AG04450 (cell line): Measurements from ENCODE around the gene SIGLEC15. TPM values are rescaled to one million over a fixed set of nuclear protein-coding genes. Genes with fewer than 3 reads are reported as not detected.

ENCODE experiments used
- CTCF ChIA-PET: fragments of 300-600, 350-600 bp; formaldehyde crosslinking; extraction: SDS; loops from one replicate; lab custom pipeline; 2022; ENCODE audit warnings: antibody characterized with exemption, inconsistent platforms; lab: Charles Lee
- POLR2A ChIA-PET: fragments of 350-600 bp; formaldehyde crosslinking; extraction: SDS; loops from one replicate; lab custom pipeline; 2021; ENCODE audit warnings: antibody characterized with exemption, inconsistent platforms; lab: Yijun Ruan, JAX
- DNase-seq: peaks from one replicate; pipeline ENCODE4 v3.0.0-alpha.2; 2011; ENCODE audit warnings: low read depth, low spot score
- H3K27ac ChIP-seq: one replicate; pipeline ENCODE4 v1.5.1; 2012; ENCODE audit warnings: low read depth, low read length, control low read depth
- H3K27me3 ChIP-seq: one replicate; pipeline ENCODE4 v1.6.0; 2012; ENCODE audit warnings: low read length; ENCODE audit not compliant: control insufficient read depth, insufficient read depth
- H3K4me3 ChIP-seq: 2 replicates; pipeline ENCODE4 v1.5.1; 2011; ENCODE audit warnings: mild to moderate bottlenecking, low read depth, low read length, control low read depth
- H3K9me3 ChIP-seq: 2 replicates; pipeline ENCODE4 v1.5.1; 2012; ENCODE audit warnings: low read length; ENCODE audit not compliant: control insufficient read depth, insufficient read depth
- CTCF ChIP-seq: IDR thresholded peaks from 2 replicates; pipeline ENCODE4 v1.5.1; 2011; ENCODE audit warnings: low read depth, low read length, control low read depth, inconsistent platforms
- polyA plus RNA-seq: library from polyadenylated mRNA; depleted of rRNA; stranded (reverse); fragments of >200 nt; gene quantifications from 2 replicates; pipeline ENCODE4 v1.2.3, GENCODE V29; 2011

SIGLEC15 gene
- polyA plus RNA-seq, 1 experiment: 1.6 TPM

- no peak for DNase-seq
- ChIA-PET CTCF (no interaction called here), POLR2A (interaction anchor here (0.8 to 1.1 kb wide), 2 partner anchors 10 to 14 kb away, joined by 4 read pairs; no protein-coding TSS in a partner anchor)
- no peak overlapping the region for H3K4me3 ChIP-seq
- no peak for TF ChIP-seq CTCF
- H3K27ac ChIP-seq: peak overlapping the region; percentile 86
- no peaks in the 10 kb centered on the region for H3K27me3 ChIP-seq
- H3K9me3 ChIP-seq: no peaks in the 10 kb centered on the region; the same call in 1 of the 2 replicates
Observed at GRCh38 chr18:45792506-45793263, 32.8 kb upstream of the SIGLEC15 start.

- Histone ChIP-seq H3K4me3 (no peak overlapping the region), H3K9me3 (no peaks in the 10 kb centered on the region), H3K27me3 (no peaks in the 10 kb centered on the region), H3K27ac (peak overlapping the region; percentile 86)
- CTCF ChIA-PET: no interaction called here
- DNase-seq: peak; percentile 79
- TF ChIP-seq CTCF: no peak
- POLR2A ChIA-PET: interaction anchor here (0.8 to 1.1 kb wide), 2 partner anchors 10 to 14 kb away, joined by 4 read pairs; no protein-coding TSS in a partner anchor
Observed at GRCh38 chr18:45793264-45793965, 32.1 kb upstream of the SIGLEC15 start.

- DNase-seq: no peak
- Histone ChIP-seq H3K27me3 (no peaks in the 10 kb centered on the region), H3K27ac (peak overlapping the region; percentile 94), H3K9me3 (peaks cover 9% of the 10 kb centered on the region), H3K4me3 (no peak overlapping the region)
- no peak for TF ChIP-seq CTCF
- CTCF ChIA-PET: interaction anchor here (1.6 kb wide), 1 partner anchor 137 kb away, joined by 7 read pairs; no protein-coding TSS in a partner anchor
- POLR2A ChIA-PET: interaction anchor here (0.6 kb wide), 1 partner anchor 118 kb away, joined by 3 read pairs; no protein-coding TSS in a partner anchor
Observed at GRCh38 chr18:45801416-45802004, 24.0 kb upstream of the SIGLEC15 start.

GRCh38 chr18:45802814-45803492 is 22.5 kb upstream of the SIGLEC15 start:
- ChIA-PET CTCF (interaction anchor here (0.5 to 1.3 kb wide), 2 partner anchors 80 to 113 kb away, joined by 4 read pairs; no protein-coding TSS in a partner anchor), POLR2A (interaction anchor here (0.7 to 1.5 kb wide), 8 partner anchors 10 to 118 kb away, joined by 3 to 6 read pairs (median 3); no protein-coding TSS in a partner anchor)
- peaks cover 9% of the 10 kb centered on the region for H3K9me3 ChIP-seq
- DNase-seq: peak; percentile 95
- peak overlapping the region; percentile 96 for H3K27ac ChIP-seq
- no peaks in the 10 kb centered on the region for H3K27me3 ChIP-seq
- H3K4me3 ChIP-seq: no peak overlapping the region
- TF ChIP-seq CTCF: no peak
